HFFc6 (cell line): Measurements from ENCODE around the gene CPVL. TPM values are rescaled to one million over a fixed set of nuclear protein-coding genes. Genes with fewer than 3 reads are reported as not detected.

ENCODE experiments used
- DNase-seq: peaks from one replicate; pipeline ENCODE4 v3.0.0-alpha.2; 2018
- H3K27ac Mint-ChIP-seq: 2 replicates; pipeline ENCODE4 v1.8.0; 2020; ENCODE audit warnings: mild to moderate bottlenecking, mixed read lengths
- H3K27me3 Mint-ChIP-seq: 2 replicates; pipeline ENCODE4 v1.8.0; 2021; ENCODE audit warnings: mild to moderate bottlenecking, moderate library complexity, mixed read lengths; ENCODE audit not compliant: insufficient read depth
- H3K36me3 Mint-ChIP-seq: 2 replicates; pipeline ENCODE4 v1.8.0; 2021; ENCODE audit warnings: low read depth, mixed read lengths
- H3K4me1 Mint-ChIP-seq: 2 replicates; pipeline ENCODE4 v1.8.0; 2020; ENCODE audit warnings: low read depth, mixed read lengths
- H3K4me3 Mint-ChIP-seq: 2 replicates; pipeline ENCODE4 v1.8.0; 2020; ENCODE audit warnings: mild to moderate bottlenecking, moderate library complexity, mixed read lengths
- H3K9me3 Mint-ChIP-seq: 2 replicates; pipeline ENCODE4 v1.8.0; 2020; ENCODE audit warnings: mild to moderate bottlenecking, mixed read lengths
- CTCF ChIP-seq: fragments of 200-600 bp; sonication (generic); IDR thresholded peaks from 2 replicates; pipeline ENCODE4 v1.5.0; 2021; ENCODE audit warnings: antibody characterized with exemption, mild to moderate bottlenecking
- total RNA-seq, 6 experiments: library from RNA; stranded (reverse); fragmentation: NEBNext Ultra II Directional; extraction: Animal tissue kit (Norgen Biotek cat#: 25700); gene quantifications; 2 replicates in 1 of 6; 3 replicates in 5 of 6; pipeline ENCODE4 v1.2.3, GENCODE V29; 2021

Gene CPVL
- total RNA-seq, 6 experiments from 2014 or later = not detected

DNA sequence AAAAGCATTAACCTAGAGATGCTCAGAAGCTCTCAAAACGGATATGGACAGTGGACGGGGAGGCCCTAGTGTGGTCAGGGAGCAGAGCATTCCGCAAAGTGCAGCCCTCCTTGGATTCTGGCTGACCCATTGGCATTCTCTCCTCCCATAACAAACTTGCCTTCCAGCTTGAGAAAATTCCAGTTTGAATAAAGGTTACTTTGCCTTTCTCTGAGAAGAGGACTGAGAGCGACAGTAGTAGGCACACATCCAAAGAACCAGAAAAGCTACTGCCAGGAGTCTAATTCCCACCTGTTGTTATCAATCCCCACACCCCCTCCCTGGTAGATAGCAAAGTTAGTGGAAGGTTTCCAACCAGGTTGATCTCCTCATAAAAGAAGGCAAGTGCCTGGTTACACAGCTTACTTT, 103.5 kb downstream of the CPVL start:
- no peaks in the 10 kb centered on the region for H3K36me3 Mint-ChIP-seq
- H3K27ac Mint-ChIP-seq = no peak overlapping the region
- H3K27me3 Mint-ChIP-seq = peaks cover 2% of the 10 kb centered on the region; the same call in 1 of the 2 replicates
- TF ChIP-seq CTCF = no peak
- no peak for DNase-seq
- no peaks in the 10 kb centered on the region for H3K9me3 Mint-ChIP-seq
- H3K4me3 Mint-ChIP-seq = no peak overlapping the region
- H3K4me1 Mint-ChIP-seq = no peaks in the 10 kb centered on the region

GRCh38 chr7:29041991-29042390, 104.3 kb downstream of the CPVL start:
- Mint-ChIP-seq H3K27ac (no peak overlapping the region), H3K36me3 (no peaks in the 10 kb centered on the region), H3K4me1 (no peaks in the 10 kb centered on the region), H3K27me3 (peaks cover 2% of the 10 kb centered on the region; the same call in 1 of the 2 replicates), H3K9me3 (no peaks in the 10 kb centered on the region), H3K4me3 (no peak overlapping the region)
- no peak for DNase-seq
- TF ChIP-seq CTCF = no peak

- Mint-ChIP-seq H3K9me3 (no peaks in the 10 kb centered on the region), H3K4me3 (no peak overlapping the region), H3K27me3 (peaks cover 2% of the 10 kb centered on the region; the same call in 1 of the 2 replicates), H3K36me3 (no peaks in the 10 kb centered on the region), H3K27ac (no peak overlapping the region), H3K4me1 (peaks cover 4% of the 10 kb centered on the region)
- TF ChIP-seq CTCF = no peak
- no peak for DNase-seq
Observed at GRCh38 chr7:29040579-29040925, 105.8 kb downstream of the CPVL start.

- no peak for TF ChIP-seq CTCF
- Mint-ChIP-seq H3K4me3 (no peak overlapping the region), H3K36me3 (no peaks in the 10 kb centered on the region), H3K9me3 (no peaks in the 10 kb centered on the region), H3K27ac (no peak overlapping the region), H3K4me1 (peaks cover 10% of the 10 kb centered on the region), H3K27me3 (peaks cover 2% of the 10 kb centered on the region; the same call in 1 of the 2 replicates)
- DNase-seq = no peak
Observed at GRCh38 chr7:29039821-29040578, 106.3 kb downstream of the CPVL start.

- no peak for DNase-seq
- no peak overlapping the region for H3K27ac Mint-ChIP-seq
Observed at GRCh38 chr7:29038463-29038862, 107.9 kb downstream of the CPVL start.

More at GRCh38 chr7:29038463-29038862, 107.9 kb downstream of the CPVL start:
- TF ChIP-seq CTCF = no peak
- Mint-ChIP-seq H3K9me3 (no peaks in the 10 kb centered on the region), H3K36me3 (no peaks in the 10 kb centered on the region), H3K4me3 (no peak overlapping the region), H3K4me1 (peaks cover 11% of the 10 kb centered on the region), H3K27me3 (peaks cover 2% of the 10 kb centered on the region; the same call in 1 of the 2 replicates)
